ENCODE measurements around the gene PSD4.

Gene PSD4

GRCh38 chr2:113227698-113228097, 53.9 kb downstream of the PSD4 start:
- TF ChIP-seq, protein P1, sequence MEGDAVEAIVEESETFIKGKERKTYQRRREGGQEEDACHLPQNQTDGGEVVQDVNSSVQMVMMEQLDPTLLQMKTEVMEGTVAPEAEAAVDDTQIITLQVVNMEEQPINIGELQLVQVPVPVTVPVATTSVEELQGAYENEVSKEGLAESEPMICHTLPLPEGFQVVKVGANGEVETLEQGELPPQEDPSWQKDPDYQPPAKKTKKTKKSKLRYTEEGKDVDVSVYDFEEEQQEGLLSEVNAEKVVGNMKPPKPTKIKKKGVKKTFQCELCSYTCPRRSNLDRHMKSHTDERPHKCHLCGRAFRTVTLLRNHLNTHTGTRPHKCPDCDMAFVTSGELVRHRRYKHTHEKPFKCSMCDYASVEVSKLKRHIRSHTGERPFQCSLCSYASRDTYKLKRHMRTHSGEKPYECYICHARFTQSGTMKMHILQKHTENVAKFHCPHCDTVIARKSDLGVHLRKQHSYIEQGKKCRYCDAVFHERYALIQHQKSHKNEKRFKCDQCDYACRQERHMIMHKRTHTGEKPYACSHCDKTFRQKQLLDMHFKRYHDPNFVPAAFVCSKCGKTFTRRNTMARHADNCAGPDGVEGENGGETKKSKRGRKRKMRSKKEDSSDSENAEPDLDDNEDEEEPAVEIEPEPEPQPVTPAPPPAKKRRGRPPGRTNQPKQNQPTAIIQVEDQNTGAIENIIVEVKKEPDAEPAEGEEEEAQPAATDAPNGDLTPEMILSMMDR (IDR thresholded peaks at IDR 0.05; ENCODE audit: insufficient read depth, low read length, poor library complexity, severe bottlenecking): no peak
- no peak for TF ChIP-seq EZH2phosphoT487 (conservative IDR thresholded peaks at IDR 0.05; ENCODE audit: low read length)
- Histone ChIP-seq H3K9me2 (replicated peaks; ENCODE audit: insufficient read depth, low read length) (no peaks in the 10 kb centered on the region), H2AFZ (ENCODE audit: low read depth, low read length, severe bottlenecking) (no peak overlapping the region), H3F3A (ENCODE audit: insufficient read depth) (no peaks in the 10 kb centered on the region), H3K36me3 (ENCODE audit: low read length) (no peaks in the 10 kb centered on the region), H3K27ac (ENCODE audit: low read depth, low read length) (no peak overlapping the region), H3K9me3 (ENCODE audit: insufficient read depth, low read length) (no peaks in the 10 kb centered on the region), H3K9ac (ENCODE audit: low read length) (no peak overlapping the region), H3K4me3 (ENCODE audit: insufficient read depth, low read length, poor library complexity, severe bottlenecking) (no peak overlapping the region), H3K4me2 (ENCODE audit: low read depth, low read length, poor library complexity, severe bottlenecking) (no peak overlapping the region), H3K79me2 (ENCODE audit: insufficient read depth, low read length) (no peaks in the 10 kb centered on the region), H4K20me1 (ENCODE audit: low read depth, low read length) (no peaks in the 10 kb centered on the region), H3K27me3 (ENCODE audit: low read length) (no peaks in the 10 kb centered on the region)

GRCh38 chr2:113228351-113228750, 54.6 kb downstream of the PSD4 start:
- Histone ChIP-seq H3K27me3 (ENCODE audit: low read length) (no peaks in the 10 kb centered on the region), H2AFZ (ENCODE audit: low read depth, low read length, severe bottlenecking) (no peak overlapping the region), H3K4me2 (ENCODE audit: low read depth, low read length, poor library complexity, severe bottlenecking) (no peak overlapping the region), H4K20me1 (ENCODE audit: low read depth, low read length) (no peaks in the 10 kb centered on the region), H3K27ac (ENCODE audit: low read depth, low read length) (no peak overlapping the region), H3K9me2 (replicated peaks; ENCODE audit: insufficient read depth, low read length) (no peaks in the 10 kb centered on the region), H3K4me3 (ENCODE audit: insufficient read depth, low read length, poor library complexity, severe bottlenecking) (no peak overlapping the region), H3K36me3 (ENCODE audit: low read length) (no peaks in the 10 kb centered on the region), H3K9me3 (ENCODE audit: insufficient read depth, low read length) (no peaks in the 10 kb centered on the region), H3F3A (ENCODE audit: insufficient read depth) (no peaks in the 10 kb centered on the region), H3K79me2 (ENCODE audit: insufficient read depth, low read length) (no peaks in the 10 kb centered on the region), H3K9ac (ENCODE audit: low read length) (no peak overlapping the region)
- TF ChIP-seq, protein P1 (IDR thresholded peaks at IDR 0.05; ENCODE audit: insufficient read depth, low read length, poor library complexity, severe bottlenecking): no peak
- no peak for TF ChIP-seq EZH2phosphoT487 (conservative IDR thresholded peaks at IDR 0.05; ENCODE audit: low read length)

GRCh38 chr2:113228991-113229716, 55.4 kb downstream of the PSD4 start:
- H3K9me3 ChIP-seq (ENCODE audit: insufficient read depth, low read length): no peaks in the 10 kb centered on the region
- no peak overlapping the region for H3K9ac ChIP-seq (ENCODE audit: low read length)
- H2AFZ ChIP-seq (ENCODE audit: low read depth, low read length, severe bottlenecking): no peak overlapping the region
- no peaks in the 10 kb centered on the region for H3K36me3 ChIP-seq (ENCODE audit: low read length)
- H3K27ac ChIP-seq (ENCODE audit: low read depth, low read length): no peak overlapping the region
- H4K20me1 ChIP-seq (ENCODE audit: low read depth, low read length): no peaks in the 10 kb centered on the region
- no peak overlapping the region for H3K4me2 ChIP-seq (ENCODE audit: low read depth, low read length, poor library complexity, severe bottlenecking)
- no peaks in the 10 kb centered on the region for H3F3A ChIP-seq (ENCODE audit: insufficient read depth)
- no peaks in the 10 kb centered on the region for H3K27me3 ChIP-seq (ENCODE audit: low read length)
- no peaks in the 10 kb centered on the region for H3K9me2 ChIP-seq (replicated peaks; ENCODE audit: insufficient read depth, low read length)
- TF ChIP-seq, protein P1 (IDR thresholded peaks at IDR 0.05; ENCODE audit: insufficient read depth, low read length, poor library complexity, severe bottlenecking): no peak
- TF ChIP-seq EZH2phosphoT487 (conservative IDR thresholded peaks at IDR 0.05; ENCODE audit: low read length): no peak
- H3K4me3 ChIP-seq (ENCODE audit: insufficient read depth, low read length, poor library complexity, severe bottlenecking): no peak overlapping the region
- no peaks in the 10 kb centered on the region for H3K79me2 ChIP-seq (ENCODE audit: insufficient read depth, low read length)
